H1 (cell line): ENCODE results near the gene IQCH. TPM values are rescaled to one million over a fixed set of nuclear protein-coding genes. Genes with fewer than 3 reads are reported as not detected.

Experiments used
- CHD2 ChIP-seq: IDR thresholded peaks from 2 replicates; pipeline ENCODE4 v1.6.1; 2012; ENCODE audit warnings: low read length, improper control_type of control experiment
- SIRT6 ChIP-seq: IDR thresholded peaks from one replicate; pipeline ENCODE4 v1.7.1; 2012; ENCODE audit warnings: low read length, inconsistent platforms
- SRF ChIP-seq: IDR thresholded peaks from 2 replicates; pipeline ENCODE4 v1.6.1; 2011; ENCODE audit warnings: mild to moderate bottlenecking, low read depth, low read length, moderate library complexity
- polyA plus RNA-seq, 7 experiments: library from polyadenylated mRNA; depleted of rRNA in 3 of 7; stranded (reverse) in 5 of 7; unstranded in 2 of 7; fragments of >200 nt in 5 of 7; fragments of 200-250 nt in 2 of 7; gene quantifications; 1 replicate in 5 of 7; 2 replicates in 1 of 7; 4 replicates in 1 of 7; pipeline versions ENCODE4 v1.2.1 to v1.2.3, GENCODE V29; 2011 to 2013; ENCODE audit warnings: missing spikeins in 2 of 7, mixed read lengths in 2 of 7
- total RNA-seq: library from RNA; stranded (reverse); fragmentation: NEBNext Ultra II Directional; extraction: Animal tissue kit (Norgen Biotek cat#: 25700); gene quantifications from 2 replicates; pipeline ENCODE4 v1.2.1, GENCODE V29; 2021

Gene IQCH
- total and polyA plus RNA-seq, 2 of the 8 experiments (the other 6 are each of a cell fraction or from before 2014, with no cell fraction given), result 0.60 to 1.9 TPM

- no peak for TF ChIP-seq SIRT6
- TF ChIP-seq SRF, result no peak
- TF ChIP-seq CHD2, result no peak
These were observed 9.6 kb upstream of the IQCH start (continued) for GRCh38 chr15:67244971-67245478.
